Measurements from ENCODE around the gene SCAMP2.

SCAMP2 gene

DNA sequence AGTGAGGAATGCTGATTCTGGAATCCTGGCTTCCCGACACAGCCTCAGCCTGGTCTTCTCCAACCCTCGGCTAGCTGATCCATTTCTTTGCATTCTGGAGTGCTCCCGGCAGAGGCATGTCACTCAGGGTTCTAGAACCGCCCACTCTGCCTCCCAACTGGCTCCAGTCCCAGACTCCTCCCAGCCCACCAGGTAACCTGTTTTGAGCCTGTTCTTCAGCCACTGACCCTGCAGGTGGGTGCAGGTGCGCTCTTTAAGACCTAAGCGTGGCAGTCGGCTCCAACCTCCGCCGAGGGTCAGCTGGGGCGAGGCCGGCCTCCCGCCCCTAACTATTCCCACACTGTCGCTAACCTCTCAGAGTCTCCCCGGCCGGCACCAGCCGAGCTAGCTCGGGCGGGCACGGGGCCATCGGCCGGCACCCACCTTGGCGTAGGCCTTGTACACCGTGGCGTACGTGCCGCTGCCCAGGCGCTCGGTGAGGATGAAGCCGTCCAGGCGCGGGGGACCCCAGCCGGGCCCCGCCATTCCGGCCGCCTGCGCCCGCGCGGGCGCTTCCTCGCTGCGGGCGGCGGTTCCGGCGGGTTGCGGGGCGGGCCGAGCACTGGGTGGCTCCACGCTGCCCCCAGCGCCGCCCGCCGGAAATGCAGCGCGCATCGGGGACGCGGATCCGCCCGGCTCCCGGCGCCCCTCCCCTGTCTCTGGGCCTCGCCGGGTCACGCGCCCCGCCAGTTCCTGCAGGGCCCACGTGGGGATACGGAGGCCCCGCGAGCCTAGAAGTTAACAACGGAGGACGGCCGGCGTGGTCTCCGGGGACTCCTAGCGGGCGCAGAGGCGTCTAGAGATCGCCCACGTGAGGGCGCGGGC, 30.4 kb downstream of the SCAMP2 start, which contains the start of gene ULK3:
Gene ULK3 (minus strand): TSS at position 576 of the 864 bp plus-strand sequence. CDS start 51 bp downstream, at position 525.
- Histone ChIP-seq H3K9ac (ENCODE audit: low read depth in 1 of 2, low read length in 2 of 2) (peak within 1 kb of the TSS; percentile 80 to 91), H3K27me3 (ENCODE audit: control insufficient read depth in 2 of 2, insufficient read depth in 2 of 2, low read length in 2 of 2) (no peaks in the 10 kb centered on the region), H3K9me3 (ENCODE audit: control insufficient read depth in 2 of 2, low read length in 2 of 2) (no peaks in the 10 kb centered on the region), H3K4me1 (ENCODE audit: control insufficient read depth in 2 of 2, insufficient read depth in 2 of 2, low read length in 2 of 2) (peaks cover 23 to 27% of the 10 kb centered on the region in 2 donors), H3K36me3 (ENCODE audit: control insufficient read depth in 2 of 2, insufficient read depth in 2 of 2, low read length in 2 of 2) (peaks cover 30 to 58% of the 10 kb centered on the region in 2 donors), H3K4me3 (ENCODE audit: low read length in 2 of 2) (peak within 1 kb of the TSS; percentile 88 to 90), H3K27ac (ENCODE audit: low read depth in 2 of 2, low read length in 2 of 2) (peak within 1 kb of the TSS; percentile 85 to 90)

DNA sequence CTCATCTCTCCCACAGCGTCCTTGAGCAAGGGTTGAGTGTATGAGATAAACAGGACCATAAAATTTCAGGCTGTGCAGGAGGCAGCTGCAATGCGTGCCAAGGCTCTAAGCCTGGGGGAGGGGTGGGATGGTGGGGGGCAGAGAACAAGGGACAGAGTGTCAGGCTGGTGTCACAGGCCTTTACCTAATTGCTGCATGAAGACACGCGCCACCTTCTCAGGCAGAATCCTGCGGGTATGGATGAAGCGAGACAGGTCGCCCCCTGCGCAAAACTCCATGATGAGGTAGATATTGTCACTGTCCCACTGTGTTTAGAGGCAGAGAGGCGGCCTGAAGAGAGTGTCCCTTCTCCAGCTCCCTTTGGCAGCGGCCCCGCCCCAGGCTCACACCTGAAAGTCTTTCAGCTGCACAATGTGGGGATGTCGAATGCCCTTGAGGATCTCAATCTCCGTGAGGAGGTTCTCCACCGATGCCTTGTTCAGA, 31.2 kb downstream of the SCAMP2 start:
- peaks cover 22 to 54% of the 10 kb centered on the region in 2 donors for H3K36me3 ChIP-seq (ENCODE audit: control insufficient read depth in 2 of 2, insufficient read depth in 2 of 2, low read length in 2 of 2)
- no peak overlapping the region for H3K27ac ChIP-seq (ENCODE audit: low read depth in 2 of 2, low read length in 2 of 2)
- peaks cover 23 to 27% of the 10 kb centered on the region in 2 donors for H3K4me1 ChIP-seq (ENCODE audit: control insufficient read depth in 2 of 2, insufficient read depth in 2 of 2, low read length in 2 of 2)
- H3K4me3 ChIP-seq (ENCODE audit: low read length in 2 of 2) = peak overlapping the region; percentile 88 to 90
- peak overlapping the region; percentile 80 to 91 for H3K9ac ChIP-seq (ENCODE audit: low read depth in 1 of 2, low read length in 2 of 2)
- no peaks in the 10 kb centered on the region for H3K27me3 ChIP-seq (ENCODE audit: control insufficient read depth in 2 of 2, insufficient read depth in 2 of 2, low read length in 2 of 2)
- no peaks in the 10 kb centered on the region for H3K9me3 ChIP-seq (ENCODE audit: control insufficient read depth in 2 of 2, low read length in 2 of 2)

- H3K9ac ChIP-seq (ENCODE audit: low read depth in 1 of 2, low read length in 2 of 2) = no peak overlapping the region
- no peak overlapping the region for H3K27ac ChIP-seq (ENCODE audit: low read depth in 2 of 2, low read length in 2 of 2)
- no peaks in the 10 kb centered on the region for H3K27me3 ChIP-seq (ENCODE audit: control insufficient read depth in 2 of 2, insufficient read depth in 2 of 2, low read length in 2 of 2)
- peaks cover 22 to 57% of the 10 kb centered on the region in 2 donors for H3K36me3 ChIP-seq (ENCODE audit: control insufficient read depth in 2 of 2, insufficient read depth in 2 of 2, low read length in 2 of 2)
- H3K4me3 ChIP-seq (ENCODE audit: low read length in 2 of 2) = peak overlapping the region in 1 of 2 donors; percentile 88
- peaks cover 23 to 27% of the 10 kb centered on the region in 2 donors for H3K4me1 ChIP-seq (ENCODE audit: control insufficient read depth in 2 of 2, insufficient read depth in 2 of 2, low read length in 2 of 2)
- no peaks in the 10 kb centered on the region for H3K9me3 ChIP-seq (ENCODE audit: control insufficient read depth in 2 of 2, low read length in 2 of 2)
These were observed 32.1 kb downstream of the SCAMP2 start for GRCh38 chr15:74840851-74841775.

DNA sequence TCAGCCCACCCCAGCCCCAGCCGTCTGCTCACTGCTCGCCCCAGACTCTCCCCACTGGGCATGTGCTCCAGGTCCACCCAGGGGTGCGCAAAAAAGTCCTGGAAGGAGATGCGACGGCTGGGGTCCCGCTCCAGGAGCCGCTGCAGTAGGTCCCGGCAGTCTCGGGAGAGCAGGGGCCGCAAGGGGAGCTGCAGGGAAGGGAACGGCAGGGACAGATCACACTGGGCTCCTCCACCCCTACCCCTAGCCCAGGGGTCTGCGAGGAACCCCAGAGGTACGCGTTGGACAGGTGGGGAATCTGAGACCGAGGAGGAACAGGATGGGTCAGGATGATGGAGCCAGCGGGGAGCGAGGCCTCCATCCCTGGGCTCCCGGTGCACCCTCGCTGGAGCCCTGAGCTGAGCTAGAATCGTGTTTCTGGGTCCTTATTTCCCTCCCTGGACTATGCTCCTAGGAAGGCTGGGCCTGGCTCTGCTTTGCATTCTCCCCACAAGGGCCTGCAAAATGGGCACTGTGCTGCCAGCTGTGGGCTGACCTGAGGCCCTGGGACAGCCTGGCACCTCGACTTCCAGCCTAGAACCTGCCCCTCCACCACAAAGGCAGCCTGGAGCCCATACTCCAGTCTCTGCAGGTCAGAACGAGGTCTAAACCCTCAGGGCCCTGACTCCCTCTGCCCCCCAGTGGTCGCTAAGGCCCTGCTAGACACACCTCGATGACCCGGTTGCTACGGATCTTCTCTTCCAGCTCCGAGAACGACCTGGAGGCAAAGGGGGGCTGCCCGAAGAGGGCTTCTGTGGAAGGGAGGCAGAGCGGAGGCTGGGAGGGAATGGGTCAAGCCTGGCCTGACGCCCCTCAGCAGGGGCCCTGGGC, 33.4 kb downstream of the SCAMP2 start:
- H3K27me3 ChIP-seq (ENCODE audit: control insufficient read depth in 2 of 2, insufficient read depth in 2 of 2, low read length in 2 of 2) = no peaks in the 10 kb centered on the region
- no peak overlapping the region for H3K9ac ChIP-seq (ENCODE audit: low read depth in 1 of 2, low read length in 2 of 2)
- H3K4me1 ChIP-seq (ENCODE audit: control insufficient read depth in 2 of 2, insufficient read depth in 2 of 2, low read length in 2 of 2) = peaks cover 23 to 29% of the 10 kb centered on the region in 2 donors
- no peak overlapping the region for H3K27ac ChIP-seq (ENCODE audit: low read depth in 2 of 2, low read length in 2 of 2)
- H3K9me3 ChIP-seq (ENCODE audit: control insufficient read depth in 2 of 2, low read length in 2 of 2) = no peaks in the 10 kb centered on the region
- no peak overlapping the region for H3K4me3 ChIP-seq (ENCODE audit: low read length in 2 of 2)
- H3K36me3 ChIP-seq (ENCODE audit: control insufficient read depth in 2 of 2, insufficient read depth in 2 of 2, low read length in 2 of 2) = peaks cover 19 to 50% of the 10 kb centered on the region in 2 donors

DNA sequence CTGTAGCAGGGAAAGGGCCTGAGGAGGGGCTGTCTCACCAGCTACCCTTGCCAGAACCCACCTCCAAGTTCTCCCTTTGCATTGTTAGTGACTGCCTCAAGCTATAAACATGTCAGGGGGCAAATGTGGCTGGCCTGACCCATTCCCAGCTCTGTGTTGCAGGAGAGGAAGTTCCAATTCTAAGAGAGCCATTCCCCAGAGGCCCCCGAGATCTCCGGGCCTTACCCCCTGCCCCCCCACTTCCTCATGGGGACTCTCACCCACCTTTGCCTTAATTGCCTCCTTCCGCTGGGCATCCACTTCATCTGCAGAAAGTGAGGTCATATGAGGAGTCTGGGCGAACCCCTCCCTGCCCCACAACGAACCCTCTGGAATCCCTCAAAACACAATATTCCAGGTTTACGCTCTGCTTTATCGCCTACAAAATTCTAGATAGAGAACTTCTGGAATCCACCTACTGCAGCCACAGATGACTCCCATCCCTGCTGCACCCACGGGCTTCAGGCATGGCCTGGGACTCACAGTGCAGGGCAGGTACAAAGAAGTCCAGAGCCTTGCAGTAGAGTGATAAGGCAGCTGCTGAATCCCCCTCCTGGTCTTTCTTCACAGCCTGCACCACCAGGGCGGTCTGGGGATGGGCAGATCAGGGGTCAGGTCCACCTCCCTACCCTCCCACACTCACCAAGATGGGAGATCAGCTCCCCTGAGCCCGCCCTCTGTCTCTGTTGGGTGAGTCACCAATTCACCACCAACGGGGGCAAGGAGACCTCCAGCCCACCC, 34.2 kb downstream of the SCAMP2 start:
- Histone ChIP-seq H3K9me3 (ENCODE audit: control insufficient read depth in 2 of 2, low read length in 2 of 2) (no peaks in the 10 kb centered on the region), H3K9ac (ENCODE audit: low read depth in 1 of 2, low read length in 2 of 2) (no peak overlapping the region), H3K36me3 (ENCODE audit: control insufficient read depth in 2 of 2, insufficient read depth in 2 of 2, low read length in 2 of 2) (peaks cover 14 to 43% of the 10 kb centered on the region in 2 donors), H3K4me3 (ENCODE audit: low read length in 2 of 2) (no peak overlapping the region), H3K4me1 (ENCODE audit: control insufficient read depth in 2 of 2, insufficient read depth in 2 of 2, low read length in 2 of 2) (peaks cover 21 to 25% of the 10 kb centered on the region in 2 donors), H3K27me3 (ENCODE audit: control insufficient read depth in 2 of 2, insufficient read depth in 2 of 2, low read length in 2 of 2) (no peaks in the 10 kb centered on the region), H3K27ac (ENCODE audit: low read depth in 2 of 2, low read length in 2 of 2) (no peak overlapping the region)

DNA sequence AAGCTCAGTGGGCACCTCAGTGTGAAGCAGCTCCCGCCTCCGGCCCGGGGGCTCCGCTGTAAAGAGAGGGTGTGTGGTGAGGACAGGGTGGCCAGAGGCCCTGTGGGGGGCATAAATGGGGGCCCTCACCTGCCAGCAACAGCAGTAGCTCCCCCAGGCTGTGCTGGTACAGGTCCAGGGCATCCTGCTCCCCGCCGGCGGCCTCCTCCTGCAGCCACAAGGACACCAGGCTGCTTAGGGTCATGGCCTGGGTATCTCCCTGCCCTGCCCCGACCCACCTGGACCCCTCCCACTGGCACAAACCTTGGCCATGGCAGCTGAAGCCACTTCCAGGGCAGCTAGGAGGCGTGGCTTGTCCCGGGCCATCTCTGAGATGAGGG, 35.0 kb downstream of the SCAMP2 start:
- H3K36me3 ChIP-seq (ENCODE audit: control insufficient read depth in 2 of 2, insufficient read depth in 2 of 2, low read length in 2 of 2) = peaks cover 14 to 43% of the 10 kb centered on the region in 2 donors
- H3K27ac ChIP-seq (ENCODE audit: low read depth in 2 of 2, low read length in 2 of 2) = no peak overlapping the region
- H3K27me3 ChIP-seq (ENCODE audit: control insufficient read depth in 2 of 2, insufficient read depth in 2 of 2, low read length in 2 of 2) = no peaks in the 10 kb centered on the region
- no peak overlapping the region for H3K9ac ChIP-seq (ENCODE audit: low read depth in 1 of 2, low read length in 2 of 2)
- H3K4me3 ChIP-seq (ENCODE audit: low read length in 2 of 2) = no peak overlapping the region
- peaks cover 13 to 21% of the 10 kb centered on the region in 2 donors for H3K4me1 ChIP-seq (ENCODE audit: control insufficient read depth in 2 of 2, insufficient read depth in 2 of 2, low read length in 2 of 2)
- H3K9me3 ChIP-seq (ENCODE audit: control insufficient read depth in 2 of 2, low read length in 2 of 2) = no peaks in the 10 kb centered on the region

DNA sequence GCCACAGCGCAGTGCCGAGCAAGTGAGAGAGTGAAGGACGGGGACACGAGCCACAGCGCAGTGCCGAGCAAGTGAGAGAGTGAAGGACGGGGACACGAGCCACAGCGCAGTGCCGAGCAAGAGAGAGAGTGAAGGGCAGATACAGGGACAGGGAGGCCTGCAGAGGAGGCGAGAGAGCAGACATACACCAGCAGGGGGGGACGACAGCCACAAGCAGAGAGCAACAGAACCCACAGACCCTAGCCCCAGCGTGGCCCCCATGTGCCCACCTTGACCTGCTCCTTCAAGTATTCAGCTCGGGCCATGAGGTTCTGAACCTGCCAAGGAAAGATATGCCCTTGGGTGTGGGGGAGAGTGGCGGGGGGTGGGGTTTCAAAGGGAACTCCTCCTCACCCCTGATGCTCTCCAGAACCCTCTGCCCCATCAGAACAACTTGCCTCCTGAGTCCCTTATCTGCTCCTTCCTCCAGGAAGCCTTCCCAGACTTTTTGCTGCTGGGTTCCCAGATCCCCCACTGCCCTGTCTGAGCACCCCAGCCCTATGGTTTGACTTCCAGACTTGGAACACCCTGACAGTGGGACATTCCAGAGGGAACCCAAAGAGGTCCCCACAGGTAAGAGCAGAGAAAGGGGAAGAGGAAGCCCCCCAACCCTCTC, 35.6 kb downstream of the SCAMP2 start:
- H3K4me3 ChIP-seq (ENCODE audit: low read length in 2 of 2) = no peak overlapping the region
- H3K9me3 ChIP-seq (ENCODE audit: control insufficient read depth in 2 of 2, low read length in 2 of 2) = no peaks in the 10 kb centered on the region
- H3K36me3 ChIP-seq (ENCODE audit: control insufficient read depth in 2 of 2, insufficient read depth in 2 of 2, low read length in 2 of 2) = peaks cover 14 to 43% of the 10 kb centered on the region in 2 donors
- no peaks in the 10 kb centered on the region for H3K27me3 ChIP-seq (ENCODE audit: control insufficient read depth in 2 of 2, insufficient read depth in 2 of 2, low read length in 2 of 2)
- no peak overlapping the region for H3K9ac ChIP-seq (ENCODE audit: low read depth in 1 of 2, low read length in 2 of 2)
- no peak overlapping the region for H3K27ac ChIP-seq (ENCODE audit: low read depth in 2 of 2, low read length in 2 of 2)
- peaks cover 17 to 25% of the 10 kb centered on the region in 2 donors for H3K4me1 ChIP-seq (ENCODE audit: control insufficient read depth in 2 of 2, insufficient read depth in 2 of 2, low read length in 2 of 2)

DNA sequence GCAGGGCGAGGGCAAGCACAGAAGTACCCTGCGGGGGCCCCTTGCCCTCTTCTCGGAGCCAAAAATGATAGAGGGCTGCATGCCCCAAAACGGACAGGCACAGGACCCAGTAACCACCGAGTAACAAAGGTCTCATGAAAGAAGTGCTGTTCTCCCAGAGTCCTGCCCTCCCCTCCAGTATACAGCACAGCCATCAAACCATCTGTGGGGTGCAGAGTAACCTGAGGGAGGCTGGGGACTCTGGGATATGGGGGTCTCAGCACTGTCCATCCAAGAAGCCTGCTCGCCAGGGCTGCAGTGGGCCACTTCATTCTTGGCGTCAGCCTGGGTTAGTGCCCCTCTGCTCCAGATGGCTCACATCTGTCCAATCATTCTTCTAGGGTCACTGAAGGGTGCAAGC, 36.3 kb downstream of the SCAMP2 start:
- peaks cover 19 to 25% of the 10 kb centered on the region in 2 donors for H3K4me1 ChIP-seq (ENCODE audit: control insufficient read depth in 2 of 2, insufficient read depth in 2 of 2, low read length in 2 of 2)
- H3K9me3 ChIP-seq (ENCODE audit: control insufficient read depth in 2 of 2, low read length in 2 of 2) = no peaks in the 10 kb centered on the region
- no peak overlapping the region for H3K4me3 ChIP-seq (ENCODE audit: low read length in 2 of 2)
- H3K36me3 ChIP-seq (ENCODE audit: control insufficient read depth in 2 of 2, insufficient read depth in 2 of 2, low read length in 2 of 2) = peaks cover 14 to 43% of the 10 kb centered on the region in 2 donors
- H3K27me3 ChIP-seq (ENCODE audit: control insufficient read depth in 2 of 2, insufficient read depth in 2 of 2, low read length in 2 of 2) = no peaks in the 10 kb centered on the region
- H3K9ac ChIP-seq (ENCODE audit: low read depth in 1 of 2, low read length in 2 of 2) = no peak overlapping the region
- H3K27ac ChIP-seq (ENCODE audit: low read depth in 2 of 2, low read length in 2 of 2) = no peak overlapping the region
